H1 (cell line): ENCODE results near the gene JUN. TPM values are rescaled to one million over a fixed set of nuclear protein-coding genes. Genes with fewer than 3 reads are reported as not detected.

Source experiments
- CTCF ChIA-PET: fragments of 300-600 bp; sonication (Branson Sonifier 250); formaldehyde crosslinking; loops from one replicate; lab custom pipeline; 2021; ENCODE audit not compliant: partially characterized antibody; lab: Charles Lee
- POLR2A ChIA-PET: fragments of 300-600 bp; sonication (Branson Sonifier 250); formaldehyde crosslinking; loops from one replicate; lab custom pipeline; 2021; ENCODE audit warnings: inconsistent platforms; ENCODE audit not compliant: partially characterized antibody; lab: Charles Lee
- DNase-seq, 2 experiments: peaks; one replicate each; pipeline versions ENCODE4 v3.0.0 to v3.0.0-alpha.2; 2010 to 2022; ENCODE audit warnings: low spot score in 2 of 2, low read depth in 1 of 2, mixed read lengths in 1 of 2
- FAIRE-seq: peaks from 2 replicates; lab custom pipeline; 2011; peaks lifted over from hg19 to GRCh38; lab: Jason Lieb, UNC
- H2AFZ ChIP-seq: 2 replicates; pipeline ENCODE4 v1.8.1; 2012; ENCODE audit warnings: low read length, inconsistent platforms
- H2AK5ac ChIP-seq: 2 replicates; pipeline ENCODE4 v1.6.1; 2013; ENCODE audit warnings: low read depth, low read length
- H2BK120ac ChIP-seq: replicated peaks from 2 replicates; pipeline ENCODE3; 2013; ENCODE audit warnings: low read depth, low read length, inconsistent platforms
- H2BK12ac ChIP-seq: 2 replicates; pipeline ENCODE4 v1.6.1; 2013; ENCODE audit warnings: low read depth, low read length
- H2BK15ac ChIP-seq: 2 replicates; pipeline ENCODE4 v1.6.1; 2013; ENCODE audit warnings: low read length
- H2BK20ac ChIP-seq: 2 replicates; pipeline ENCODE4 v1.6.1; 2013; ENCODE audit warnings: low read length
- H2BK5ac ChIP-seq: 2 replicates; pipeline ENCODE4 v1.6.1; 2013; ENCODE audit warnings: low read depth, low read length
- H3K14ac ChIP-seq: 2 replicates; pipeline ENCODE4 v1.6.1; 2013; ENCODE audit warnings: inconsistent platforms; ENCODE audit not compliant: insufficient read length
- H3K18ac ChIP-seq: 2 replicates; pipeline ENCODE4 v1.6.1; 2013; ENCODE audit warnings: low read length; ENCODE audit errors: extremely low read depth
- H3K23ac ChIP-seq: 2 replicates; pipeline ENCODE4 v1.6.1; 2013; ENCODE audit warnings: inconsistent platforms; ENCODE audit not compliant: insufficient read length
- H3K23me2 ChIP-seq: 2 replicates; pipeline ENCODE4 v1.6.1; 2013; ENCODE audit warnings: low read depth, low read length
- H3K27ac ChIP-seq: 2 replicates; pipeline ENCODE4 v1.6.1; 2011; ENCODE audit warnings: low read depth, low read length, inconsistent platforms
- H3K27me3 ChIP-seq, 4 experiments: replicated peaks in 1 of 4; 1 replicate in 1 of 4; 2 replicates in 3 of 4; pipeline versions ENCODE4 v1.6.1 to v1.8.1; 2011 to 2013; ENCODE audit warnings: low read length in 3 of 4, mild to moderate bottlenecking in 3 of 4, inconsistent platforms in 2 of 4, mixed read lengths in 2 of 4, moderate library complexity in 1 of 4; ENCODE audit not compliant: control insufficient read depth in 3 of 4, insufficient read depth in 3 of 4; ENCODE audit errors: extremely low read depth in 1 of 4
- H3K36me3 ChIP-seq, 4 experiments: 2 replicates each; pipeline versions ENCODE4 v1.6.1 to v1.8.1; 2011 to 2013; ENCODE audit warnings: mild to moderate bottlenecking in 4 of 4, low read length in 3 of 4, moderate library complexity in 2 of 4, control low read depth in 1 of 4, inconsistent platforms in 1 of 4; ENCODE audit not compliant: insufficient read depth in 4 of 4, control insufficient read depth in 2 of 4
- H3K4ac ChIP-seq: replicated peaks from 2 replicates; pipeline ENCODE3; 2013; ENCODE audit warnings: low read length, low read depth, mixed read lengths, inconsistent platforms; ENCODE audit not compliant: insufficient read length
- H3K4me1 ChIP-seq, 4 experiments: replicated peaks in 1 of 4; 1 replicate in 1 of 4; 2 replicates in 3 of 4; pipeline versions ENCODE4 v1.6.1 to v1.8.1; 2011 to 2013; ENCODE audit warnings: low read length in 3 of 4, inconsistent platforms in 2 of 4, mixed read lengths in 1 of 4; ENCODE audit not compliant: insufficient read depth in 4 of 4, control insufficient read depth in 3 of 4
- H3K4me2 ChIP-seq, 2 experiments: 2 replicates each; pipeline versions ENCODE4 v1.6.1 to v1.8.1; 2011 to 2013; ENCODE audit warnings: low read depth in 2 of 2, low read length in 2 of 2, control low read depth in 1 of 2, inconsistent platforms in 1 of 2, mild to moderate bottlenecking in 1 of 2; ENCODE audit not compliant: insufficient read depth in 1 of 2
- H3K4me3 ChIP-seq, 4 experiments: fragments of 200-600, 300-600 bp in 1 of 4; sonication (generic), shearing (Covaris generic), sonication (Bioruptor Twin) in 1 of 4; 2 replicates each; pipeline versions ENCODE4 v1.5.1 to v1.8.1; 2011 to 2016; ENCODE audit warnings: low read length in 4 of 4, low read depth in 3 of 4, control low read depth in 2 of 4, inconsistent platforms in 2 of 4, mild to moderate bottlenecking in 2 of 4, mixed read lengths in 1 of 4, moderate library complexity in 1 of 4; ENCODE audit not compliant: insufficient read depth in 2 of 4; ENCODE audit errors: extremely low read depth in 1 of 4
- H3K56ac ChIP-seq: replicated peaks from 2 replicates; pipeline ENCODE3; 2013; ENCODE audit warnings: low read depth, mild to moderate bottlenecking, mixed read lengths, low read length, inconsistent platforms; ENCODE audit not compliant: insufficient read length
- H3K79me1 ChIP-seq: 2 replicates; pipeline ENCODE4 v1.6.1; 2013; ENCODE audit warnings: low read depth, low read length, control low read depth
- H3K79me2 ChIP-seq, 2 experiments: 2 replicates each; pipeline versions ENCODE4 v1.6.1 to v1.8.1; 2012 to 2013; ENCODE audit warnings: low read length in 2 of 2, mild to moderate bottlenecking in 2 of 2, inconsistent platforms in 1 of 2; ENCODE audit not compliant: insufficient read depth in 2 of 2, control insufficient read depth in 1 of 2
- H3K9ac ChIP-seq, 4 experiments: replicated peaks in 1 of 4; 1 replicate in 1 of 4; 2 replicates in 3 of 4; pipeline versions ENCODE4 v1.6.1 to v1.8.1; 2011 to 2013; ENCODE audit warnings: low read depth in 3 of 4, low read length in 3 of 4, control low read depth in 2 of 4, mild to moderate bottlenecking in 2 of 4, moderate library complexity in 2 of 4, inconsistent platforms in 1 of 4; ENCODE audit errors: extremely low read depth in 1 of 4
- H3K9me3 ChIP-seq, 2 experiments: 2 replicates each; pipeline versions ENCODE4 v1.6.1 to v1.8.1; 2012 to 2013; ENCODE audit warnings: mild to moderate bottlenecking in 2 of 2, moderate library complexity in 2 of 2, control low read depth in 1 of 2, inconsistent platforms in 1 of 2, low read depth in 1 of 2, low read length in 1 of 2, mixed read lengths in 1 of 2; ENCODE audit not compliant: insufficient read depth in 2 of 2
- H4K20me1 ChIP-seq, 2 experiments: replicated peaks in 1 of 2; 2 replicates each; pipeline versions ENCODE3 to v1.8.1; 2011 to 2013; ENCODE audit warnings: inconsistent platforms in 2 of 2, low read length in 2 of 2, mild to moderate bottlenecking in 1 of 2; ENCODE audit not compliant: insufficient read depth in 2 of 2, control insufficient read depth in 1 of 2
- H4K5ac ChIP-seq: 2 replicates; pipeline ENCODE4 v1.6.1; 2013; ENCODE audit warnings: low read length, low read depth, mixed read lengths, inconsistent platforms; ENCODE audit not compliant: insufficient read length
- H4K8ac ChIP-seq: 2 replicates; pipeline ENCODE4 v1.8.0; 2013; ENCODE audit warnings: mild to moderate bottlenecking, moderate library complexity, low read length, inconsistent platforms; ENCODE audit not compliant: insufficient read depth; ENCODE audit errors: extremely low read depth
- H4K91ac ChIP-seq: replicated peaks from 2 replicates; pipeline ENCODE3; 2013; ENCODE audit warnings: low read length, mixed read lengths, inconsistent platforms; ENCODE audit not compliant: insufficient read length
- POLR2A ChIP-seq, 2 experiments: IDR thresholded peaks; 1 replicate in 1 of 2; 2 replicates in 1 of 2; pipeline ENCODE4 v1.6.1; 2011; ENCODE audit warnings: low read depth in 2 of 2, low read length in 2 of 2, mild to moderate bottlenecking in 2 of 2; ENCODE audit errors: control extremely low read depth in 1 of 2
- WGBS, 2 experiments: shearing (Covaris generic) in 1 of 2; methylation state at CpG; one replicate each; pipeline versions ENCODE4 v1.1.6 to v1.1.7; 2013 to 2015; ENCODE audit warnings: low lambda C conversion rate in 2 of 2, mixed read lengths in 2 of 2, inconsistent platforms in 1 of 2, low coverage in 1 of 2, missing lambda C conversion rate in 1 of 2; ENCODE audit not compliant: insufficient replicate concordance in 2 of 2, insufficient coverage in 1 of 2, insufficient read length in 1 of 2; ENCODE audit errors: extremely low coverage in 1 of 2, missing lambda C conversion rate in 1 of 2; 5-methylcytosine and 5-hydroxymethylcytosine counted together
- polyA plus RNA-seq, 7 experiments: library from polyadenylated mRNA; depleted of rRNA in 3 of 7; stranded (reverse) in 5 of 7; unstranded in 2 of 7; fragments of >200 nt in 5 of 7; fragments of 200-250 nt in 2 of 7; gene quantifications; 1 replicate in 5 of 7; 2 replicates in 1 of 7; 4 replicates in 1 of 7; pipeline versions ENCODE4 v1.2.1 to v1.2.3, GENCODE V29; 2011 to 2013; ENCODE audit warnings: missing spikeins in 2 of 7, mixed read lengths in 2 of 7
- total RNA-seq: library from RNA; stranded (reverse); fragmentation: NEBNext Ultra II Directional; extraction: Animal tissue kit (Norgen Biotek cat#: 25700); gene quantifications from 2 replicates; pipeline ENCODE4 v1.2.1, GENCODE V29; 2021

Gene JUN
- total and polyA plus RNA-seq, 2 of the 8 experiments (the other 6 are each of a cell fraction or from before 2014, with no cell fraction given) = 4.4 to 10.9 TPM

- Histone ChIP-seq H4K91ac (no peak overlapping the region), H3K4me2 (no peak overlapping the region), H3K36me3 (no peaks in the 10 kb centered on the region), H4K5ac (no peak overlapping the region), H4K20me1 (no peaks in the 10 kb centered on the region), H3K18ac (no peak overlapping the region), H3K9me3 (no peaks in the 10 kb centered on the region), H3K14ac (no peak overlapping the region), H3K4me3 (no peak overlapping the region), H3K4ac (no peak overlapping the region), H2BK5ac (no peak overlapping the region), H3K79me2 (no peaks in the 10 kb centered on the region), H3K79me1 (no peaks in the 10 kb centered on the region), H2AFZ (no peak overlapping the region), H2BK120ac (no peak overlapping the region), H3K9ac (no peak overlapping the region), H3K27me3 (no peaks in the 10 kb centered on the region), H2BK12ac (no peak overlapping the region), H3K56ac (no peak overlapping the region), H3K23ac (no peak overlapping the region), H3K23me2 (no peaks in the 10 kb centered on the region), H3K4me1 (no peaks in the 10 kb centered on the region), H3K27ac (no peak overlapping the region), H4K8ac (no peak overlapping the region), H2AK5ac (no peak overlapping the region), H2BK15ac (no peak overlapping the region), H2BK20ac (no peak overlapping the region)
- DNase-seq (no peak), FAIRE-seq (no peak)
- WGBS, 2 experiments = 95% methylated on average over 1 of the region's 1 CpG; no CpG with 5 or more reads in 1 of the 2 experiments
- POLR2A ChIA-PET = no interaction called here
- no peak for TF ChIP-seq POLR2A (IDR thresholded peaks at IDR 0.05; ENCODE audit: control extremely low read depth in 1 of 2, low read depth in 2 of 2, low read length in 2 of 2)
- CTCF ChIA-PET = interaction anchor here (1.0 to 1.3 kb wide), 2 partner anchors 8 to 1013 kb away, joined by 3 to 6 read pairs; no protein-coding TSS in a partner anchor
These were observed 37.7 kb downstream of the JUN start for GRCh38 chr1:58746182-58746581.
